ENCODE results near the gene BTBD19.
"Not testable (repeated sequence)": the region's sequence is repeated elsewhere in the genome, so short reads cannot be mapped to it uniquely, and the experiment has no call there.

BTBD19 gene, protein sequence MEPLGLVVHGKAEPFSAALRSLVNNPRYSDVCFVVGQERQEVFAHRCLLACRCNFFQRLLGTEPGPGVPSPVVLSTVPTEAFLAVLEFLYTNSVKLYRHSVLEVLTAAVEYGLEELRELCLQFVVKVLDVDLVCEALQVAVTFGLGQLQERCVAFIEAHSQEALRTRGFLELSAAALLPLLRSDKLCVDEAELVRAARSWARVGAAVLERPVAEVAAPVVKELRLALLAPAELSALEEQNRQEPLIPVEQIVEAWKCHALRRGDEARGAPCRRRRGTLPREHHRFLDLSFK

DNA sequence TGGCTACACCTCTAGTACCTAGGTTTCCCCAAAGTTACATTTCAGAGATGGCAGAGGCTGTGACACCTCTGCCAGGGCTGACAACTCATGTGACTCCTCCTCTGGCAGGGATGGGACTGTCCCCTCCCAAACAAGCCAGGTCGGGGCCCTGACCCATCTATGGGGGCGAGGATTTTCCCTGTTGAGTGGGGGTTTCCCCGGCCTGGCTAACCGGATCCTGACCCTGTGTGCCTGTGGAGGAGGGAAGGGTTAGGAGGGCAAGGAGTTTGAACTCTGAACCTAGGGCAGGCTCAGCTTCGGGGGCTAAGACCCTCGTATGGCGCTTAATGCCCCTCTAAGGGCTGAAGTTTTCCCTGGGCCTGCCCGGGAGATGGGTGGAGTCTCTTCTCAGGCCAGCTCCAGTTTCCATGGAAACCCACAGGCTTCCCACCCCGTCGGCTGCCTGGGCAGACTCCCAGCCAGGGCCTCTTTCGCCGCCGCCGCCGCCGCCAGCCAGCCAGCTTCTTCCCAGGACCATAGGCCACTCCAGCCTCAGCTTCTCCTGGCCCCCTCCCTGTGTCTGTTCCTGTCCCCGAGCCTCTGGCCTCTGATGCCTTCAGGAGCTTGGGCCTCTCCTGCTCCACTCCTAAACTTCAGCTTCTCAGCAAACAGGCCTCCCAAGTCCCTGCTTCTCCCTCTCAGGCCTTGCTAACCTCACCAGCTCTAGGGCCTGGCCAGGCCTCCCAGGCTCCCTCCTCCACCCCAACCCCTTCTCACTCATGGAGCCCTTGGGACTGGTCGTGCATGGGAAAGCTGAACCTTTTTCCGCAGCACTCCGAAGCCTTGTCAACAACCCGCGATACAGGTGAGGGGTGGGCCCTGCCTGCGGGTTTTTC lies at the start of gene BTBD19:
Gene BTBD19, plus strand, starts transcription at position 461 of the 875 bp plus-strand sequence. Its CDS starts 298 bp downstream, at position 759.
- peak; percentile 62 for DNase-seq (ENCODE audit: low read depth)

DNA sequence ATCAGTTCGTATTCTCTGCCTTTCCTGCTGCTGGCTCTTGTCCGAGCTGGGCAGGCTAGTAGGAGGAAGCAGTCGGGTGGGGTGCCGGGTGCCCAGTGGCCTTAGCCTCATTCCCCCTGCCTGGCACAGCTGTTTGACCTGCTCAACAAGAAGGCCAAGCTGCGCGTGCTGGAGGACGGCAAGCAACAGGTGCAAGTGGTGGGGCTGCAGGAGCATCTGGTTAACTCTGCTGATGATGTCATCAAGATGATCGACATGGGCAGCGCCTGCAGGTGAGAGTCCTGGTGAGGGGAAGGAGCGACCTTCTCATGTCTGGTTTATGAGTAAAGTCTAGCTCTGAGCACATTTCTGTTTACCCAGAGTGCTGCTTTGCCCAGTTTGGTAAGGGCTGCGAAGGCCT lies 49.2 kb upstream of the BTBD19 start:
- no peak for DNase-seq (ENCODE audit: low read depth)

DNA sequence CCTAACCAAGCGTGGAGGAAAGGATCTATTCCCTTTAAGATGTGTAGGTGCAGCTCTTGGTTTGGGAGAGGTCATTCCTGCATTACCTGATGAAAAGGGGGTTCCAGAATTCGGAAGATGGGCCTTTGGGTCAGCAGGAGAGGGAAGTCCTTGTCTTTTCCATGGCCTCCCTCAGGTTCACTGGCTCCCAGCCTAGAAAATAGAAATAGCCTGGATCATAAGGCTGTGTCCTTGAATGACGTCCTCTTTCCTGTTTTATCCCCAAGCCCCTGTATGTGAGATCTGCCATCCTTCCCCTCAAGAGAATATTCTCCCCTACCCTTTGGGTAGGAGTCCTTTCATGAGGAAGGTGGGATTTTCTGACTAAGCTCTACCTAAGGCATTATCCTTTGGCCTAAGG lies 47.4 kb upstream of the BTBD19 start:
- no peak for DNase-seq (ENCODE audit: low read depth)

DNA sequence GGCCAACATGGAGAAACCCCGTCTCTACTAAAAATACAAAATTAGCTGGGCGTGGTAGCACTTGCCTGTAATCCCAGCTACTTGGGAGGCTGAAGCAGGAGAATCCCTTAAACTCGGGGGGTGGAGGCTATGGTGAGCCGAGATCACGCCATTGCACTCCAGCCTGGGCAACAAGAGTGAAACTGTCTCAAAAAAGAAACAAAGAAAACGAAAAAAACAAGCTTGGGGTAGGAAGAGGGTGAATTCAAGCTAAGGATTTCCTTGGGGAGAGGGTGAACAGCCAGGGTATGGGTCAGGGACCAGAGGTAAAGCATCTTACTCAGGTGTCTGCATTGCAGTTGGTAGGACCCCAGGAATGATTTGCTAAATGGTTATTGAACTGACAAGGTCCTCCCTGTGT lies 41.9 kb upstream of the BTBD19 start:
- DNase-seq (ENCODE audit: low read depth), result not testable (repeated sequence)

DNA sequence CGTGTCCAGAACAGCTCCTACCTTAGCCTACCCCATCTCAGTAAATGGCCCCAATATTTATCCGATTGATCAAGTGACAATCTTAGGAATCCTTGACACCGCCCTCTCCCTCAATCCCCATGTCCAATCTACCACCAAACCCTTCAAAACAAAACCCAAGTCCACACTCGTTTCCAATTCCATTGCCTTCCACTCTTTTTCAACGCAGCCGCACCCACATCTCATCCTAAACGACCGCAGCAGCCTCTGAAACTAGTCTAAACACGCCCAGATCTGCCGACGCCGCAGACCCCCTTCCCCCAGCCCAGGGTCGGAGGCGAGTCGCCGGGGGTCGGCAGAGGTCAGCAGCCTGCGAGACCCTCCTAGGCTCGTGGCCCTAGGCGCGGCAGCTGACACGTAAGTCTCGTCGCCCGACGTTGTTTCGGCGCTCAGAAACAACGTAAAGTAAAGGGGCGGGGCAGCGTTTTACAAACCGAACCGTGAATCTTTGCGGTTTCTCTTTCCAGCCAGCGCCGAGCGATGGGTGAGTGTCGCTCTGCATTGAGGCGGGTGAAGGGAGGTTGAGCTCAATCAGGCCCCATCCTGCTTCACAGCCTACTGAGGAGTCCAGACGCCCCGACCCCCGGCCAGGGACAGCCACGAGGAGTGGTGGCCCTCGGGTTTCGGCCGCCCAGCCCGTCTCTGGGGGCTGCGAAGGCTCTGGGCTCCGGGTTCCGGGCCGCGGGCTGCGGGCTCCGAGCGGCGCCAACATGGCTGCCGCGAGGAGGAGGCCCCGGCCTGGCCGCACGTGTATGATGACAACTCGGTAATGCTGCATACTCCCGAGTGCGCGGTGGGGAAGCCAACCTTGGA lies 33.0 kb upstream of the BTBD19 start, which contains the start of gene RPS8:
Gene RPS8, plus strand, starts transcription at position 463 of the 852 bp plus-strand sequence. Its CDS starts 57 bp downstream, at position 520.
- peak; percentile 62 for DNase-seq (ENCODE audit: low read depth)

DNA sequence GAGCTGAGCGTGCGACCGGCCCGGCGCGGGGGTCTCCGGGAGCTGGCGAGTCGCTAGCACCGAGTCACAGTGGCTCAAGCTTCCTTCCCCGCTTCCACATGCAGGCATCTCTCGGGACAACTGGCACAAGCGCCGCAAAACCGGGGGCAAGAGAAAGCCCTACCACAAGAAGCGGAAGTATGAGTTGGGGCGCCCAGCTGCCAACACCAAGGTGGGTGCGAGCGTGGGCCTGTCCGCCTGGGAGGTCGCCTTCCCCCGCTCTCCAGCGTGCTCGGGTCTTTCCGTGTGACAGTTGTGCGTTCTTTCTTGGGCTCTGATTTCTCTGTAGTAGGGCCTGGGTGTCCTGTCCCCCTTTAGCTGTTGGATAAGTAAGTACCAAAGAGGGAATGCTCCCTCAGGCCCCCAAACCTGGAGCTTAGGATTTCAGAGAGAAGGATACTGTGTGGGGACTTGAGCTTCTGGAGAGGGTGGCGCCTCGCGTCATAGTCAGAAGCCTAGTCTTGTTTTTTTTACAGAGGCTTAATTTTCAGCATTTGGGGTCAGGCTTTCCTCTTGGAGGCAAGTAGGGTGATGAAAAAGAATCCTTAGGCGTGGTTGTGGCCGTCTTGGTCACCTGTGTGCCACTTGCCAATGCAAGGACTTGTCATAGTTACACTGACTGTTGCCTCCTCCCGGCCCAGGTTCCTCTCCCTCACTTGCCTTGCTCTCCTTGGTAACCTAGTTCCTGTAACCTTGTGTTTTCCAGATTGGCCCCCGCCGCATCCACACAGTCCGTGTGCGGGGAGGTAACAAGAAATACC lies 32.2 kb upstream of the BTBD19 start:
- no peak for DNase-seq (ENCODE audit: low read depth)

DNA sequence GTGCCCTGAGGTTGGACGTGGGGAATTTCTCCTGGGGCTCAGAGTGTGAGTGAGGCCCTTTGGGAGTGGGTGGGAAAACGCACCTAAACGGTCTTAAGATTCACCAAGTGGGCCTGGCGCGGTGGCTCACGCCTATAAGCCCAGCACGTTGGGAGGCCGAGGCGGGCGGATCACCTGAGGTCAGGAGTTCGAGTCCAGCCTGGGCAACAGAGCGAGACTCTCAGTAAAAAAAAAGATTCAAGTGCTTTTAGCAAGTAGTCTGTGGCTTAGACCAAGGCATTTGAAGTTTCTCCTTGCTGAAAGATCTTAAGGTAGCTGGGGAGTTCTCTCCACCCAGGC lies 31.6 kb upstream of the BTBD19 start:
- no peak for DNase-seq (ENCODE audit: low read depth)

DNA sequence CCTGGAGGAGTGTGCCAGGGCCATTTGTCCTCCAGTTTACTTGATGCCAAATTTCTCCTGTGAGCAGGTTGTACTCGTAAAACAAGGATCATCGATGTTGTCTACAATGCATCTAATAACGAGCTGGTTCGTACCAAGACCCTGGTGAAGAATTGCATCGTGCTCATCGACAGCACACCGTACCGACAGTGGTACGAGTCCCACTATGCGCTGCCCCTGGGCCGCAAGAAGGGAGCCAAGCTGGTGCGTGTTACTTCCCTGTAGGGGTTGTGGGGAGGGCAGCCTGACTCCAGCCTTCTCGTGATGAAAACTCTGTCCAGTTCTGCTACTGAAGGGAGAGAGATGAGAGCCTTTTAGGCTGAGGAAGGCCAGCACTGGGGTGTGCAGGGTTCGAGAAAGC lies 30.8 kb upstream of the BTBD19 start:
- no peak for DNase-seq (ENCODE audit: low read depth)

DNA sequence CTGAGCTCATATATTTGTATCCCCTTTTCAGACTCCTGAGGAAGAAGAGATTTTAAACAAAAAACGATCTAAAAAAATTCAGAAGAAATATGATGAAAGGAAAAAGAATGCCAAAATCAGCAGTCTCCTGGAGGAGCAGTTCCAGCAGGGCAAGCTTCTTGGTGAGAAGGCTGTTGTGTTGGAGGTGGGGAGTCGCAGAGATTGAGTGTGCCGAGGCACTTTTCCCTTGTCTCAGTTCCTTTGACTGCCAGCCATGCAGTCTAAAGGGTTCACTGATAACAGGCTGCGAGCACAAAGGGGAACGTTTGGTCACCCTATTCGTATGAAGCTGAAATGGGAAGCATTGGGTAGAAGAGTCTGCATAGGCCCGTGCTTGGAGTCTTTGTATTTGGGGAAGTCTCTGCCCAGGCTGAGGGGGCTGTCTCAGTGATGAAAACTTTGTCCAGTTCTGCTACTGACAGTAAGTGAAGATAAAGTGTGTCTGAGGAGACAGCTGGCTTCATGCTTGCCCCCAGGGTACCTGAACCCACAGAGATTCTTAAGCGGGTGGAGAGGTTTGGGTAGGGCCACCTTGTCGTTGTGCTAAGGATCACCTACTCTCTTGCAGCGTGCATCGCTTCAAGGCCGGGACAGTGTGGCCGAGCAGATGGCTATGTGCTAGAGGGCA lies 30.2 kb upstream of the BTBD19 start:
- DNase-seq (ENCODE audit: low read depth), result no peak

DNA sequence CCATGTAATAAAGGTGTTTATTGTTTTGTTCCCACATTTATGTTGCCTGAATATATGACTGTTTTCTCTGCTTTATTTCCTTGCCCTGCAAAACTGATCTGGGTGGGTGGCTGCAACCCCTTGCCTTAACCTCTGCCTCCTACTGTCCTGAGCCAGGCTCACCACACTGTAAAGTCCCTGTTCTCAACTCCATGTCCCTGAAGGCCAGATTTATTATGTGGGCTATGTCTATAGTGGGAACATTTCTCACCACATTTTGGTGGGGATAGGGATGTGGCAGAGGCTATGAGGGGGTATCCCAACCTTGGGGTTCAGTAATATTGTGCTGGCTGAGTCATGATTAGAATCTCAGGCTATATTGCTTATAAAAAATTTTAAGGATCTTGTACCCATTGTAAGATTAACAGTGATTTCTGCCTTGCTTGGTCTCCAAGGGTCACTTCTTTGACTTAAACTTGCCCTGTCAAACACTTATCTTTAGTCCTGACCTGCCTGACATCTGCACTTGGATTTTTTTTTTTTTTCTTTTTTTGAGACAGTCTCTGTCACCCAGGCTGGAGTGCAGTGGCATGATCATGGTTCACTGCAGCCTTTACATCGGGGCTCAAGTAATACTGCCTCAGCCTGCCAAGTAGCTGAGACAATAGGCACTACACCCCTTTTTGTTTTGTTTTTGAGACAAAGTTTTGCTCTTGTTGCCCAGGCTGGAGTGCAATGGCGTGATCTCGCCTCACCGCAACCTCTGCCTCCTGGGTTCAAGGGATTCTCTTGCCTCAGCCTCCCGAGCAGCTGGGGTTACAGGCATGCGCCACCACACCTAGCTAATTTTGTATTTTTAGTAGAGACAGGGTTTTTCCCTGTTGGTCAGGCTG lies 29.4 kb upstream of the BTBD19 start:
- DNase-seq (ENCODE audit: low read depth), result no peak

DNA sequence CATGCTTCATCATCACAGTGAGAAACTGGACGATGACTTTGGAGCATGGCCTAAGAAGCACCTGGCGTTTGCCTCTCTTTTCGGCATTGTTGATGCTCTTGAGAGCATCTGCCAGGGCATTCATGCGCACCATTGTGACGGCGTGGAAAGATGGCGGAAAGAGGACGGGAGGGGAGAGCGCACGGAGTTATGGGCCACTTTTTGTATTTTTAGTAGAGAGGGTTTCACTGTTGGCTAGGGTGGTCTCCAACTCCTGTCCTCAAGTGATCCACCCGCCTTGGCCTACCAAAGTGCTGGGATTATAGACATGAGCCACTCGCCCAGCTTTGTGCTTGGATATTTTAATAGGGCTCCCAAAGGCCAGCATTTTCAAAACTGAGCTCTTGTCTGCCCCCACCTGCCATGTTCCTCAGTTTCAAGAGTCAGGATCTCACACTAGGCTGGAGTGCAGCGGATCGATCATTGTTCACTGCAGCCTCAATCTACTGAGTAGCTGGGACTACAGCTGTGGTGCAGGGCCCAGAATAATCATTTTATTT lies 27.7 kb upstream of the BTBD19 start:
- DNase-seq (ENCODE audit: low read depth), result no peak

DNA sequence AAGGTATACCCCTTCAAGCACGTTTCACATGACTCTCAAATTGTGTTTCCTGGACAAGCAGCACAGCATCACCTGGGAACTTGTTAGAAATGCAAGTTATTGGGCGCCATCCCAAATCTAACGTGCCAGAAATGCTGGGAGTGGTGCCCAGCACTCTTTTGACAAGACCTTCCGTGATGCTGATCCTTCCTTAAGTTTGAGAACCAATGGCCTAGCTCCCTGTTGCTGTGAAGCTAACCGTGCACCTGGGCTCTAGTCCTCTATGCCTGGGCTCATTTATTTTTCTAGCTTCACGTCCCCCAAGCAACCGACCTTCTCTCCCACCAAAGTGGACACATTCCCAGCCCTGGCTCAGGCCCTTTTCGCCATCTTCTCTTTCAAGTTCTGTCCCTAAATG lies 24.6 kb upstream of the BTBD19 start:
- DNase-seq (ENCODE audit: low read depth), result no peak

DNA sequence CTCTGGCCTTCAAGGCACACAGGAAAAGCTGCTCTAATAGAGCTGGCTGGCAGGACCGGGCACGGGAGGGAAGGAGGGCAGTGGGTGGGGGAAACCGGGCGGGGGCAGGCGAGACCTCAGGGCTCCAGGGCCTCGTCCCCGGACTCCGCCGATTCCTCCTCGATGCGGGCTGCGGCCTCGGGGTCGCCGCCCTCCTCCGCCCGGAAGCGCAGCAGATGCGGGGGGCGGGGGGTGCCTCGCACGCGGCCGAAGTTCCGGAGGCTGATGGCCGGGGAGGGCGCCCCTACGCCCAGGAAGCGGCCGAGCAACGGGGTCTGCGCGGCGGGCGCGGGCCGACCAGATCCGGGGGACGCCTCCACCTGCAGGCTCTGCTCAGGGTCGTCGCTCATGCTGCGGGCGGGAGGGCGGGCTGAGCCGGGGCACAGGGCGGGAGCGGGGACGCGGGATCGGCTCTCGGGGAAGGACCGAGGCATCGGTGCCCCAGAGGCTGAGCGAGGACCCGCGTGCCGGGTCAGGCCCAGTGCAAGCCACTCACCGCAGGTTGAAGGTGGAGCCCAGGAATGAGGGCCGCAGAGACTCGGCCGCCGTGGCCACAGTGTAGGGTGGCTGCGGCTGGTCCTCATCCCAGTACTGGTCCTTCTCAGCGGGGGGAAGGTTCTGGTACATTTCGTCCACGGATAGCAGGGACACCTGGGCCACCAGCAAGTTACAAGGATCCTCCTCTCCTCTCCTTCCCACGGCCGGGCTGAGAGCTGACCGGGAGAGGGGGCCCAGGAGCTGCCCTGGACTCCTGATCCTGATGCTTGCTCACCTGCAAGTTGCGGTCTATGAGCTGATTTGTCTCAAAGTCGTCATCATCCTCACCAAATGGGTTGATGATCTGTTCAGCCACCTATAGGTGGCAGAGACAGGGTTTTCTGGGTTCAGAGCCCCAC lies 24.0 kb upstream of the BTBD19 start:
- DNase-seq (ENCODE audit: low read depth), result no peak

DNA sequence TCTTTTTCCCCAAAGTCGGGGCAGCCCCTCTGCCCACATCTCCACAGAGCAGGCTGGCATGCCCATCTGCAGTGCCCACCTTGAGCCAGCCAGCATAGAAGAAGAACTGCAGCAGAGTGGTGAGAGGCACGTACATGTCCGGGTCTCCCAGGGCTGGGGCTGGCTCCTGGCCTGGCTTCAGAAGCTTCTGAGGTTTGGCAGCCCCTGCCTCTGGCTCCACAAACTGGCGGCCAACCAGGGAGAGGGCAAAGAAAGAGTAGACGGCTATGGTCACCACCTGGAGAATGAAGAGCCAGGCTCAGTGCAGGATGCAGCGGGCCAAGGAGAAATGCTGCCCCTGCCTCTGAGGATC lies 23.3 kb upstream of the BTBD19 start:
- DNase-seq (ENCODE audit: low read depth), result no peak

DNA sequence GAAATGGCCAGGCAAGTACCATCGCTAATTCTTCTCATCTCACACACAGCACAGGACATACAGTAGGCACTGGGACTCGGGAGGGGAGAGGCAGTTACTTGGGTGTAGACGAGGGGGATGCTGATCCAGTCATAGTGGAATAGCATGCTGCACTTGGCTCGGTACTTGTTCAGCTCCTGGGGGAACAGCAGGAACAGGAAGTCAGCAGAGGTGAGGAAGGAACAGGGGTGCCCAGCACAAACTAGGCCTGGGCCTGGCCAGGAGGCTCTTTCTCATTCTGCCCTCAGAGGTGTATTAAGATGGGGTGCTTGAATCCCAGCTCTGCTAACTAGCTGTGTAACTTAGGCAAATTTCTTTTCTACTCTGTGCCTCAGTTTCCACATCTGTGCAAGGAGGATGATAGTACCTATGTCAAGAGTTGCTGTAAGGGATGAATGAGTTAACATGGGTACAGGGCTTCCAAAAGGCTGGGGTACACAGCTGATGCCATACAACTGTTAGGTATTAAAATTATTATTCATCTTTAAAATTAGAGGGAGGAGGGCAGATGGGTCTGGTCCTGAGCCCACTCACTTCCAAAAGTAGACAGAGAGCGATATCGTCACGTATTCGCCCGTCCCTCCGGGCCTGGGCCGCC lies 22.7 kb upstream of the BTBD19 start:
- DNase-seq (ENCODE audit: low read depth), result no peak

DNA sequence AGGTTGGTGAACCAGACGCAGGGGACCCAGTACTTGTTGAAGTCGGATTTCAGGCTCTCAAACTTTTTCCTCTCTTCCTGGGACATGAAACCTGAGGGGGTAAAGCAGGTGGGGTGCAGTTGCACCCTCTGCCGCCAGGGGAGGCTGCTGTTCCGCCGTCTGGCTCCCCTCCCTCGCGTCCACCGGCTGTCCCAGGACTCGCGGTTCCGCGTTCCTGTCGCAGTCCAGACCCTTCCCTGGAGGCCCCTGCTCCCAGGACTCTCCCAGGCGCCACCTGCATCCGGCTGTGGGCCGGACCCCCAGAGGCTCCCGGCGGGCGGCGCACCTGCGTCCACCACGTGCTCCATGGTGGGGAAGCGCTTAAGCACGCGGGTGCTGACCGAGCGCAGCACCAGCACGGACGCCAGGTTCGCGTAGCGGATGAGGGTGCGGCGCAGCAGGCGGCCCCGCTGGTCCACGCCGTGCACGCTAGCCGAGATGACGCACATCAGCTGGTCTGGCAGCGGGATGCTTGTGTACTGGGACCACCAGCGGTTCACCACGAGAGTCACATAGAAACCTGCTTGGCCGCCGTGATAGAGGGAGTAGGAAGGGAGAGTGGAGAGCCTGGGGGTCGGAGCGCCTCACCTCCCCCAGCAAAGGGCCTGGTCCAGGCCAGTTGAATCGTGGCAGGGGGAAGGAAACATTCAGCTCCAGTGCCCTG lies 22.0 kb upstream of the BTBD19 start:
- no peak for DNase-seq (ENCODE audit: low read depth)

DNA sequence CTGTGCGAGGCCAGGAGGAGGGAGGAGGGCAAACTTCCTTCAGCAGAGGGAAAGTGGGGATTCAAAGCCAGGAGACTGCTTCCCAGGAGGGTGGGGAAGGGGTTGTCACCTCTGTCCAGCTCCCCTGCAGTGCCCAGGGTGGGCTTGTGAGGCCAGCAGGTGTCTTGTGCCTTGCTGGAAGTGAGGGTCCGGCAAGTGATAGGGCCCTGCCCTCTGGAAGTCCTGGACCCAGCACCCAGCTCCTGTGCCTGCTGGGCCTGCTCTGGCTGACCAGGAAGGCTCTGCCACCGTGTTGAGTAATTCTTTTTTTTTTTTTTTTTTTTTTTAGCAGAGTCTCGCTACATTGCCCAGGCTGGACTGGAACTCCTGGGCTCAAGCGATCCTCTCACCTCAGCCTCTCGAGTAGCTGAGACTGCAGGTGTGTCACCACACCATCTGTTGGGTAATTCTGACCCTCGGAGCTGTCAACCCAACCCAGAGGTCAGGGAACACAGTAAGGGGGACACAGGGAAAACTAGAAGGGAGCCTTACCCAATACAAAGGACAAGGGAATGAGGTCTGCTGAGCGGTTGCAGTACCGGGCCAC lies 21.4 kb upstream of the BTBD19 start:
- no peak for DNase-seq (ENCODE audit: low read depth)
